22Rv1 (cell line): Measurements from ENCODE around the gene GMPR2.

Experiments used
- H3K27ac ChIP-seq: fragments of 450-650 bp; 2 replicates; pipeline ENCODE4 v1.5.1; 2017
- CTCF ChIP-seq: fragments of 450-650 bp; IDR thresholded peaks from 2 replicates; pipeline ENCODE4 v1.5.1; 2017; ENCODE audit warnings: mild to moderate bottlenecking
- ZFX ChIP-seq: fragments of 450-650 bp; IDR thresholded peaks from 2 replicates; pipeline ENCODE4 v1.6.1; 2017; ENCODE audit warnings: antibody characterized with exemption, borderline replicate concordance

The GMPR2 gene

DNA sequence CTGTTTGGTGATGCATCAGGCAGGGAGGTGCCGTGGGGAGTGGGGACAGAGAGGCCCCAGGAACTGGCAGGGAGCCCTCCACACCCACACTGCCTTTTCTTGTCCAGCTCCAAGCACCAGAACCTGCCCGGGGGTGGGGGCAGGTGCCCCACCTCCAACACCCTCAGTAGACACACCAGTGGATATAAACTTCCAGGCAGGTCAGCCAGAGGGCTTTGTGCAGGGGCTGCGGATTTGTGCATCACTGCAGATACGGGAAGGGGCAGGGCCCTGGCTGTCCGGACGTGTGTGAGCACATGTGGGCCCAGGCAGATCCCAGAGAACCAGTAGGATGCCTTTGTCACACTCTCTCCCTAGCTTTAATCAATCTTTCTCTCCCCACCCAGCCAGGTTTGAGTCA is 31.6 kb downstream of the GMPR2 start:
- H3K27ac ChIP-seq: no peak overlapping the region
- TF ChIP-seq CTCF (no peak), ZFX (no peak)

- TF ChIP-seq CTCF (no peak), ZFX (no peak)
- no peak overlapping the region for H3K27ac ChIP-seq
Observed at GRCh38 chr14:24266344-24267244, 33.9 kb downstream of the GMPR2 start.

GRCh38 chr14:24267516-24267915 is 34.8 kb downstream of the GMPR2 start:
- H3K27ac ChIP-seq: no peak overlapping the region

DNA sequence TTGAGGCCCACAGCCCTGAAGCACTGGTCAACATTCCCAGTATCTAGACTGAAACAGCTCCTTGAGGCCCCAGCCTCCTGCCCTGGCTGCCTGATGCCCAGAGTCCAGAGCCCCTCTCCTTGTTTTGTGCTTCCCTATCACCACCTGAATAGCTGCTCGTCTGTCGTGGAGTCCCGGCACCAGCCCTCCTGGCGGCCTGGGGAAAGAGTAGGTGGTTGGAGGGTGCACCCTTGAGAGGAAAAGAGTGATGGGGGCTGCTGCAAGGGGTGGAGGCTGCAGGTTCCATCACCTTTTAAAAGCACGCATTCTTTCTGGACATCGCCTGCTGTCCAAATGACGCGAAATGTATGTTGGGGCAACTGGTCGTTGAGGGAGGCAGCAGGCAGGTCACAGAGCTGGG is 35.5 kb downstream of the GMPR2 start:
- no peak overlapping the region for H3K27ac ChIP-seq
- no peak for TF ChIP-seq CTCF
- no peak for TF ChIP-seq ZFX

More at GRCh38 chr14:24267516-24267915, 34.8 kb downstream of the GMPR2 start:
- no peak for TF ChIP-seq CTCF
- no peak for TF ChIP-seq ZFX

- TF ChIP-seq ZFX (no peak), CTCF (no peak)
- no peak overlapping the region for H3K27ac ChIP-seq
Observed at GRCh38 chr14:24269368-24269767, 36.6 kb downstream of the GMPR2 start.

DNA sequence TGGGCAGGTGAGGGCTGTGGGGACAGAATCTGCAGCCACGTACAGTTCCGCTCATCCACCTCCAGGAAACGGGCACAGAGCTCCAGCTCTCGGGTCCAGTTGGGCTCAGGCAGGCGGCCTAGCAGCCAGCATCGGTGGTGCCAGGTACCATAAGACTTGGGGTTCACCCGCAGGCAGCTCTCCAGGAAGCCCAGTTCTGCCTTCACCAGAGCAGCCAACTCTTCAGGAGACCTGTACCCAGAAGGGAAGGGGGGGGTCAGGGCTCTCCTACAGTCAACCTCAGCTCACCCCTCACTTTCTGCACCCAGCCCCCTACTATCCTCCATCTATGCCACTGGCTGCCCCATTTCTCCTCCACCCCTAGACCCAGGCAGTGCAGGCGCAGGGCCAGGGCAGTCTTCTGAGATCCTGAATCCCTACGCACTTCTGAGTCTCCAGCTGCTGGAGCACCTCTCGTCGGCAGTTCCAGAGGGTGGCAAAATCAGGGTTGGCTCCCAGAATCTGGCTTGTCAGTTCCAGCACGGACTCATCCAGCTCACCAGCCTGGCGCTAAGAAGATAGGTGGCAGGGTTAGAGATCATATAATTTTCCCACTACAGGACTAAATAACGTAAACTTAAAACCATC is 37.3 kb downstream of the GMPR2 start:
- TF ChIP-seq CTCF (no peak), ZFX (no peak)
- H3K27ac ChIP-seq: no peak overlapping the region

- peak overlapping the region; percentile 91 for H3K27ac ChIP-seq
- no peak for TF ChIP-seq ZFX
- no peak for TF ChIP-seq CTCF
Observed at GRCh38 chr14:24270537-24271133, 37.9 kb downstream of the GMPR2 start.
